ENCODE measurements around the gene CYGB.

The CYGB gene

DNA sequence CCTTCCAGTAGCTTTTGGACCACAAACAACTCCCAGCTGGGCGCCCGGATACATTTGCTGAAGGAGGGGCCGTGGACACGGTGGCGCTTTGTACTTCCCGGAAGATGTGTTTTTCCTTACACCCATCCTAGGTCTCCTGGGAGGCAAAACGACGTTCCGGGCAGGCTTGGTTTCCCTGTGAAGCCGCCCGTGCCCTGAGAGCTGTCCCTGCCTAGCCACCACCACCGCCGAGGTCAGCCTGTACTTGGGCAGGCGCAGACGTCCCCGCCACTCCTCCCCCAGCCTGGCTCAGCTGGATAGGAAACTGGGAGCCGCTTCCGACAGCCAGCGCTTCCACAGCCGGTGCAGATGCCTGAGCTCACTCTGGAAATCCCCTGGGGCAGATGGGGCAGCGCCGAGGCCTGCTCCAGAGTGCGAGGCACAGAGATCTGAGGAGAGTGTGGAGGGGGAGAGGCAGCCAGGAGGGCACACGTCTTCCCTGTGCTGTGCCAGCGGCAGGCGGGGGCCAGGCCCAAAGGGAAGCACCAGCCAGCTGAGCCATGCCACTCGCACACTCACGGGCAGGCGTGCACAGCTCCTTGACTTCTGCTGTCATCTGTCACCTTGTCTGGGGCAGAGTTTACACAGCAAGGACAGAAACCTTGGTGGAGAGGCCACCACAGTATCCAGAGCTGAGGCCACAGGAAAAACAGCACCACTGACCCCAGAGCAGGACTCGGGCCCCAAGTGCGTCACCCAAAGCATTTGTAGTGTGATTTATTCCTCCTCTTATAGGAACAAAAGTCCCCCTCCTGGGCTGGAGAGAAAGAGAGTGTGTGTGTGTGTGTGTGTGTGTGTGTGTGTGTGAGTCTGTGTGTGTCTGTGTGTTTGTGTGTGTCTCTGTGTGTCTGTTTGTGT is 39.3 kb downstream of the CYGB start:
- DNase-seq: no peak

DNA sequence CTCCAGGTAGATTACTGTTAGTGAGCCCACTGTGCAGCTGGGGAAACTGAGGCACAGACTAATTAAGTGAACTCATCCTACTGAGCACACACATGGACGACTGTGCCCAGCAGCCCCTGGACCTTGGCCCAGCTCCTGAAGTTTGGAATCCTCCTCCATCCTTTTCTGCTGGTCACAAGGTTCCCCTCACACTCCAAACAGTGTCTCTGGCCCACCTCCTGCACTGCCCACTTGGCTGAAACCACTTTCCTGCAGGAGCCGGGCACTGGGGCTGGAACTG is 39.9 kb downstream of the CYGB start:
- no peak for DNase-seq

DNA sequence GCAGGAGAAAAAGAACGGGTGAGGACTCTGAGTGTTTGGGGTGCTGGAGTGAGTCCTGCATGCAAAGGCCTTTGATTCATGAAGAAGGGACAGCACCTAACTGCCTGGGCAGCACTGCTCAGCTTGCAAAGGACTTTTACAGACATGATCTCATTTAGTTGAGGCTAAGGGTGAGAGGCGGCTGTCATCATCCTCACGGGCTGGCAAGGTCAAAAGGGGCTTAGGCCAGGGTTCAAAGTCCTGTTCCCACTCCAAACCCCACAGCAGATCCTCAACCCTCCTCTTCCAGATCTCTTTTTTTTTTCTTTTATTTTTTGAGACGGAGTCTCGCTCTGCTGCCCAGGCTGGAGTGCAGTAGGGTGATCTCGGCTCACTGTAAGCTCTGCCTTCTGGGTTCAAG is 41.0 kb downstream of the CYGB start:
- DNase-seq: no peak

DNA sequence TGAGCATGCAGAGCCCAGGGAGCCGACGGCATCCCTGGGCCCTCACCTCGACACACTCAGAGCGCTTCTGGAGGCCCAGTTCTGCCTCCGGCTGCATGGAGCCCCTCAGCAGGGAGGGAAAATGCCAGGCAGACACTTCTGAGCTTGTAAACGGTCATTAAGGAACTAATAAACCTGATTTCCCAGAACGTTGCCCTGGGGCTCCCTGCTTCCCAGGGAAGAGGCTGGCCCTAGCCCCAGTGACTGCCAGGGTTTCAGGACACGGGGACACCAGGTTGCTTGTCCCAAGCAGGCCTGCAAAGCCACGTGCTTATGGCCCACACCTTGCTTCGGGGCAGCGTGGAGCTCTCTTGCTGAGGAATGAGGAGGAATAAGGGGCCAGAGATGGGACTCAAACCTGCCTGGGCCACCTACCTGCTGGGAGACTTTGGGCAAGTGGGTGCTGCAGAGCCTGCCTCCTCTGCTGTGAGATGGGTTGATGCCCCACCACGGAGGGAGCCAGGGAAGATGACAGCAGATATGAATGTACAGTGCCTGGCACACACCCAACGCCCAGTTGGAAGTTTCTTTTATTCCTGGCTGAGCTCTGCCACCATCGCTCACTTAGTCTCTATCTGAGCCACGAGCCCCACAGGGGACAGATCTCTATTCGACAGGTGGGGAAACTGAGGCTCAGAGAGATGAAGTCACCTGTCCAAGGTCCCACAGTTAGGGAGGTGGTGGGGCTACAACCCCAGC is 41.7 kb downstream of the CYGB start:
- no peak for DNase-seq

DNA sequence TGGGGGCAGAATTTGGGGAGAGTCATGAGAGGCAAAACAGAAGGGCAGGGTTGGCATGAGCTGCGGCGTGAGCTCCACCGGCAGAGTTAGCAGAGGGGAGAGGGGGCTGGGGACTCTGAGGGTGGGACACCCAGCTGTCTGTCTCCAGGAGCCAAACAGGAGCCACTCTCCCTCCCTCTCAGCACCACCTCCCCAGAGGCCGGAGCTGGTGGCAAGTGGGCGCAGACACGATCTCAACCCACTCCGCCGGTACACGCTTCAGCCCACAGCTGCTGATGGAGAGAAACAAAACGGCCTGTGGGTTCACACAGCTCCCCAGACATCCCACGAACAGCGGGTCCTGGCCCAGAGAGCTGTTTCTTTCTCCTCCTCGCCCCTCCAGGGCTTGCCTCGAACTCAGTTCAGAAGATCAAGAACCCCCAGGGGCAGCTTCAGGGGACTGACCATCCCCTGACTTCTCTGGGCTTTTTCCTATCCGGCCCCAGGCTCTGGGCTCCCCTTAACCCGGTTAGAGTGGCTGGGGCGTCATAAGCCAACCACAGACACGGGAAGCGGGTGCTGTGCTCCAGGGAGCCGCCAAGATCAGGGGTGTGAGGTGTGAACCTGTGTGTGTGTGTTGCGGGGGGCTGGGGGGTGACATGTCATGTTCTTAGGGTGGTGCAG is 43.9 kb downstream of the CYGB start:
- DNase-seq: peak; percentile 45

DNA sequence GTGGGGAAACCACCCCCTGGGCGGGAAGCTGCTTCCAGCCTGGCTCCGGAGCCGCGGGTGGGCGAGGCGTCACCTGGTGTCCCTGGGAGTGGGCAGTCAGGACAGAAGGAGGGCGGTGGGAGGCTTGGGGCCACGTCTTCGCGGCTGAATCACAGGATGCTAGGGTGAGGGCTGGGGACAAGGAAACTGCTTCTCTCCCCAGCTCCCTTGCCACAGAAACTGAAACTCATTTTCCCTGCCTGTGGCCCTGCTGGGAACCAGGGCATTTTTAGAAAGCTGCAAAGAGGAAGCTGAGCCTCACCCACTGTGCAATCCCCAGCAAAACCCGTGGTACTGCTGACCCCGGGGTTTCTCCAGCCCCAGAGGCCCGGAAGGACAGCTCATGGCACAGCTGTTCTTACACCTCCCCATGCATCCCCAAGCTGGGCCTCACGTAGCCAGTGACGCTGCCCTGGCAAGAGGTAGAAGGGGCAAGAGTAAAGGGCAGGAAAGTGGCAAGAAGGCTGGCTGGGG is 44.5 kb downstream of the CYGB start:
- DNase-seq: peak; percentile 85

DNA sequence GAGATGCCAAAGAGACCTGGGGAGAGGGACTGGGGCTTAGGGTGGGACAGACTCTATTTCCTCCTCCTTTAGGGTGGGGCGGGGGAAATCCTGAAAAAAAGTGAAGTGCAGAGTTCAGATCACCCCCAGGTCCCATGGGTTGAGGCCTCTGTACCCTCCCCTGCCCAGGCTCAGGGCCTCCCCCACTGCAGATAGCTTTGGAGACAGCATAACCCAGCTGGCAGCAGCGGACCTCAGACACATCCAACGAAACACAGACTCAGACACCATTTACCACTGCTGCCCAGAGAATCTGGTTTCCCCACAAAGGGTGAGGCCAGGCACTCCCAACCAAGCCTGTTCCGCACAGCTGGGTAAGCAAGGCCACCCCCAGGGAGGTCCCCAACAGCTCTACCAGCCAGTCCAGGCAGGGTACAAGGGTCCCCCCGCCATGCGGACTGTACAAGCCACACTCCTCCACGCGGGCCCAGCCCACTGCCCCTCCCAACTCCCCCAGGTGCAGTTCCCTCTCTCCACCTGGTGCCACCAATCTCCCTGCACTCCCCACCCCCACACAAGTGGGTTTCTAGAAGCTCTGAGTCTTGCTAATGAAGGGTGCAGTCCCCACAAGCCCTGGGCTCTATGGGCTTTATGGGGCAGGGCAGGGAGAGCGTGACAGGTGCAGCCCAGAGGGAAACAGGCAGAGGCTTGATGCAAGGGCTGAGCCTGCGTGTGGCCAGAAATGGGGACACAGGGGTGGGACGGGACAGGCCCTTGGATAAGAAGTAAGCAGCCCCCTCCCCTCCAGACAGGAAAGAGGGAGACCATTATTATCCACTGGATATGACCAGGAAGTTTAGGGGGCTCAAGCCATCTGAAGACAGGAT is 45.2 kb downstream of the CYGB start:
- peak; percentile 63 for DNase-seq

DNA sequence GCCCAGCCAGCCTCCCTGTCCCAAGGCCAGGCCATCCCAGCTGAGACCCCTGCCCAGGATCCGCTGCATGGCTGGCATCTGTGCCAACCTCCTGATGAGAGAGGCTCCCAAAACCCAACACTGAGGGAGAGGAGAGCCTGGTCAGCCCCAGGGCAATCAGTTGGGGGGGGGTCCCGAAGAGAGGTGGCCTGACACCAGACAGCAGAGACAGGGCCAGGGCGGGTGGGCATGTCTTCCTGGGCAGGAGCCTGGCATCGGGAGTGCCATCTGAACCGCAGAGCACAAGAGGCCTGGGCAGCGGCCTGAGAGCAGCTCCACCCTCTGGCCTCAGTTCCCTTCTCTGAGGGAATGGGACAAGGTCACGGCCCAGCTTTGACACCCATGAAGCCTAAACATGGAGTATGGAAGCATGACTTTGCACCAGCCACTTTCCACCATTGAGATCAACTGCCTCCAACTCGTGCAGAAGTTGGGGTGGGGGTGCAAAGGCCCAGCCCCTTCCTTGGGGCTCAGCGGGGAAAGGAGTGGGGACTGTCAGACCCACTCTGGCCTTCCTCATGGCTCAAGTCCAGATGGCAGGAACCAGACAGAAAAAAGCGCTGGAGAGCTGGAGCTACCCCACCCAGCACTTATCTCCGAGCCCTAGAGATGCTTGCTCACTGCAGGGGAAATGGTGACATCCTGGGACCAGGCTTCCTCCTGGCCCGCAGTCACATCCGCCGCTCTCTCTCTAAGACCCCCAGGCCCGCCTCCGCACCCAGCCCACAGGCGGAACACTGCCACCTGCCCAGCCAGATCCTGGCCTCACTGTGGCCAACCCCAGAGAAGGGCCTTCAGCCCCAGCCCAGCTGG is 46.0 kb downstream of the CYGB start:
- DNase-seq: peak; percentile 50

DNA sequence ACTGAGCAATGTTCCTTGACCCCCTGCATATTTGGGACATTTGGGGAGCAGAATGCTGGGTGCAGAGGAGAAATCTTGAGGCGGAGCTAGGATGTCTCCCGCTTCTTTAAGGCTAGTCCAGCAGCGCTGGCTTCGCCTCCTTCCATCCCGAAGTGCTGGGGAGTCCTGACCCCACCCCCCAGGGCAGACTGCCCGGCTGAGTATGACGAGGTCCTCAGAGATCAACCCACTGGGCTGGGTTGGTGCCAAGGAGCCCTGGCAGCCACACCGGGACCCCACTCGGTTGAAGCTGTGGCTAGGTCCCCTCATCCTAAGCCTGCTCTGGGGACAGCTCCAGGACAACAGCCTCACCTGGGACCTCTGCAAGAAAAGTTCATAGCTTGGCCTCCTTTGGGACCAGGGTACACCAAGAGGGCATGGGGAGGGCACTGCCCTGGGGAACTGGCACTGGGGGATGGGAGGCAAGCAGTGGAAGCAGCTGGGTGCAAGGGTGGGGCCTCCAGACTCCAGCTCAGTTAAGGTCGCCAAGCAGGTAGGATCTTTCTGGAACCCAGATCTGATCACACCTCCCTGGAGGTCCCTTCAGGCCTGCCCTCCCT is 47.3 kb downstream of the CYGB start:
- DNase-seq: no peak

DNA sequence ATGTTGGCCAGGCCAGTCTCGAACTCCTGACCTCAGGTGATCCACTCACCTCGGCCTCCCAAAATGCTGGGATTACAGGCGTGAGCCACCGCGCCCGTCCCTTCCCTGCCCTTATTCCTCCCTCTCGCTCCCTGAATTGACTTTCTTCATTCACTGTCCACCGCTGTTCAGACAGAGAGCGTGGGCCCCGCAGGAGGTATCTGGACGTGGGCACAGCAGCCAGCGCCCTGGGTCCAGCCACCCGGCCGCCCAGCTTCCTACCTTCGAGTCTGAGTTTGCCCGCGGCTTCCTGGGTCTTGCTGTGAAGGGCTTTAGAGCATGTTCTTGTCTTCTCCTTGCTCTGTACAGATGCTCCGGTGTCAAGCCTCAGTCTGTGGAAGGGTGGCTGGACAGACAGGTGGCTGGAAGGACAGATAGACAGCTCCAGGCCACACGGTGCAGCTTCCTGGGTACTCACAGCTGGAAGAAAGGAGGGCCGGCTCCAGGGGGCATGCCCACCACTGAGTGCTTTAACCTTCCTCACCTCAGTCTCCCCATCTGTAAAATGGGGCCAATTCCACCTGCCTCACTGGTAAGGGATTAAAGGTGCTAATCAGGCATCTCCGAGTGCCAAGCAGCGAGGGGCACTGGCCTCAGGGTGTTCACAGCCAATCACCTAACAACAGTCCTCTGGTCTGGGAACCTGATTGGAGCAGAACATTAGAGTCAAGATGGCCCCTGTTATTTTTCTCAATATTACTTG is 49.9 kb downstream of the CYGB start:
- DNase-seq: no peak

DNA sequence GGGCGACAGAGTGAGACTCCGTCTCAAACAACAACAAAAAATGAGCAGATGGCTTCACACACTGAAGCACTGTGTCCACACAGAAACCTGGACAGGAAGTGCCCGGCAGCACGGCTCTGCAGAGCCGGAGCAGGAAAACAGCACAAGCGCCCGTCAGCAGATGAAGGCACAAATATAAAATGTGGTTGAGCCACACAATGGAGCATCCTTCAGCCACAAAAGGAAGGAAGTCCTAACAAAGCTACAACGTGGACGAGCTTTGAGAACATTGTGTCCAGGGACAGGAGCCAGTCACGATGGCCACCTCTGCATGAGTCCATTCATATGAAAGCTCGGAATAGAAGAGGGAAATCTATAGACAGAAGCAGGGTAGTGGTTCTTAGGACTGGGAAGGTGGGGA is 51.9 kb downstream of the CYGB start:
- no peak for DNase-seq

DNA sequence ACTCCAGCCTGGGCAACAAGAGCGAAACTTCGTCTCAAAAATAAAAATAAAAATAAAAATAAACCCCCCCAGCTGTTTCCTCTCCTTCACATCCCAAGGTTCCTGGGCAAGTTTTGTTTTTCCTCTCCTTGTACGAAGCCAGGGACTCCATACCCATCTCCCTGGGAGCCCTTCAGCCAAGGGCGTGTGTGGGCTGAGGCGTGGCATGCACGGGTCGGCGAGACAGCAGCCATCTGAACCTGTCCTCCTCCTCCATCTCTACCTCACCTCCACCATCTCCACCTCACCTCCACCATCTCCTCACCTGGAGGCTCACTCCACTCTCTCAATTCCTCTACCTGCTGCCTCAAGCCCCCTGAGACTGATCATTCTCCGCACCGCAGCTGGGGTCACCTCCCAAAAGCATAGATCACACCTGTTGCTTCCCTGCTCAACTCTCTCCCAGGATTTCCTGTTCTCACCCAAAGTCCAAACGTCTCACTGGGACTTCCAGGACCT is 53.2 kb downstream of the CYGB start:
- no peak for DNase-seq

DNA sequence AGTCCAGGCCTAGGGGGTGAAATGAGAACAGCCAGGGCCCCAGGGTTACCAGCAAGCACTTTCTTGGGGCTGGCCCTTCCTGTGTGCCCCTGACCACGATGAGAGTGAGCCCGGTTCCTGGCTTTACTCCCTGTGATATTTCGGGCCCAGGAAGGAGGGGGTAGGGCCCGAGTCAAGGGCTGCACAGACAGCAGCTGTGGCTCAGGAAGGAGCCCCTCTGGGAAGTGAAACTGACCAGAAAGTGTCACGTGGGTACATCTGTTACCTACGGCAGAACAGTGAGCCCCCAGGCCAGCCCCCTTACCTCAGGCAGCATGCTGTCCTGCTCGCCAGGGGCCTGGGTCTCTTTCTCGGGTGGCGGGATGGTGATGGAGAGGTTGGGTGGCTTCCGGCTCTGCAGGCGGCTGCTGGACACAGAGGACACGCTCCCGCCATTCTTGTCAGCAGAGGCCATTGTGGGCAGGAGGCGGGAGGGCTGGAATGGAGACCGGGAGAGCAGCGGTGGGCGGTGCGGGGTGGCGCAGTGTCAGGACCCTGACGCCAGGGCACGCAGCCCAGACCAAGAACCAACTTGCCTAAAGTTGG is 56.3 kb downstream of the CYGB start:
- peak; percentile 67 for DNase-seq

DNA sequence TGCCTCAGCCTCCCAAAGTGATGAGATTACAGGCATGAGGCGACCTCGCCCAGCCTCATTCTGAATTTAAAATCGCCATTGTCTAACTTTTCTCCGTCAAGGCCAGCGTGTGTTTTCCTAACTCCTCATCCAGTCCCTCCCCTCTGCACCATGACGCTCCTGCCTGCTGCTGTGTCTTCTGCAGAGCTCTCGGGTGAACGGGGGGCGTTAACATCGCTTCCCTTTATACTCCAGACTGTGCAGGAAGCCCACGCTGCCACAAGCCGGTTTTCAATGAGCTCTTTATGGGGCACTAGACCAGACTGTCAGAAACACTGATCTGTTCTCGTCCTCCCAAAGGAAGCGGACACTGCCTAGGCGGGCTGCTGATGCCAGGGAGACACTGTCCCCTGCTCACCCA is 56.9 kb downstream of the CYGB start:
- peak; percentile 30 for DNase-seq

DNA sequence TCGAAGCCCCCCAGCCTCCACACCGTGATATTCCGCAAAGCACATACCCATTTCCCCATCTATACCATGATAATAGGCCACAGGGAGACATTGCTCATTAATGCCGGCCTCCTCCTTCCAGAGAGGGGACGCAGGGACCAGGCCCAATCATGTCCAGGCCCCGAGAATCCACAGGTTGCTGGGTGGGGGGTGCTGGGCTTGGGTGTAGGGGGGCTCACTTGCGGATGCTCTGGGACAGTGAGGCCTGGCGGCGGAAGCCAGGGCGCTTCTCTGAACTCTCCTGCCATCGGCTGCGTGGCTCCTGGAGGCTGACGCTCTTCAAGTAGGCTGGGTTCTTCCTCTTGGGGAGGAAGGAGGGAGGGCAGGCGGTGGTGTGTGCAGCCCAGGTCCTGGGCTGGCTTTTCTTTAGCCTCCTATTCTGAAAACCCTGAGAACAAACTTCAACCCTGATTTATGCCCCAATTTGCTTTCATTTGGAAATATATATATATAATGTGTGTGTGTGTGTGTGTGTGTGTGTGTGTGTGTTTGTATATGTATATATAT is 57.9 kb downstream of the CYGB start:
- DNase-seq: no peak

DNA sequence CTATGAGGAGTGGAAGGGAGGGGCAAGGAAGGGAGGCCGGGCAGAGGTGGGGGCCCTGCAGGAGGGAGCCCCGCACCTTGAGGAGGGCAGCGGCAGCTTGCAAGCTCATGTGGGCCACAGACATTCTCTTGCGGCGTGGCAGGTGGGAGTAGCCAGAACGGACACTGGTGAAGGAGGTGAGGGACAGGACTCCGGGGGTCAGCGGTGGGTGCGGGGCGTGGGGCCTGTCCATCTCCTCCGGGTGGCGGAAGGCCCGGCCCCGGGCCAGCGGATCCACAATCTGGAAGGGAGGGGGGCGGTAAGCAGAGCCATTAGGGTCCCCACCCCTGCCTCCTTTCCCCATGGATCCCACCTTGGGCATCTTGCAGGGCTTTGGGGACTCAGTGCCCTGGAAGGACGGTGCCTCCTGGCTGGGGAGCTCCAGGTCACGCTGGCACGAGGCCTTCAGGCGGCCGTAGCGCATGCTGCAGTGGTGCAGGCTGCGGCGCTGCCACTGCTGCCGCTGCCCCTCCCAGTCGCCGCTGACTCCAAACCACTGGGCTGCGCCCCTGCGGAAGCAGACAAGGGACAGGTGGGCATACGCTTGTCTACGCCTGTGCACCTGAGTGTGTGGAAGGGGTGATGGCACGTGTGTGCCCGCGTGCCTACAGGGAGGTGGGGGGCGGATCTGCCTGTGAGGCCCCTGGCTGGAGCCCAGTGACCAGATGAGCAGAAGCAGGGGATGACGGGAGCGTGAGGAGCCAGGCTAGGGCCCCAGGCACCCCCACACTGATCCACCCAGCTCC is 58.6 kb downstream of the CYGB start:
- no peak for DNase-seq

DNA sequence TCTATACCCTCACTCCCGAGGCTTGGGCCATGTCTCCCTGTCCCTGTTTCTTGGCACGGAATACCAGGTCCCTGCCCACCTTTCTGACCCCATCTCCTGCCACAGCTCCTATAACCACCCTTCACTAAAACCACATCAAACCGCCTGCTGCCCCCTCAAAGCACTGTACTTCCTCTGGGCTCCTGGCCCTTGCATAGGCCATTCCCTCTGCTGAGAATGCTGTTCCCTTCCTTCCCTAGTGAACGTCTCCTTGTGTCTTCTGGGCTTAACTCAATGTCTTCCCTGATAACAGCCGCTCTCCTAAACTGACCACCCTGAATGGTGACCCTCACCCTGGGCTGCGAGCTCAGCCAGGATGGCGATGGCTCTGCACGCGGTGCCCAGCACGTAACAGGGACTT is 59.4 kb downstream of the CYGB start:
- no peak for DNase-seq

DNA sequence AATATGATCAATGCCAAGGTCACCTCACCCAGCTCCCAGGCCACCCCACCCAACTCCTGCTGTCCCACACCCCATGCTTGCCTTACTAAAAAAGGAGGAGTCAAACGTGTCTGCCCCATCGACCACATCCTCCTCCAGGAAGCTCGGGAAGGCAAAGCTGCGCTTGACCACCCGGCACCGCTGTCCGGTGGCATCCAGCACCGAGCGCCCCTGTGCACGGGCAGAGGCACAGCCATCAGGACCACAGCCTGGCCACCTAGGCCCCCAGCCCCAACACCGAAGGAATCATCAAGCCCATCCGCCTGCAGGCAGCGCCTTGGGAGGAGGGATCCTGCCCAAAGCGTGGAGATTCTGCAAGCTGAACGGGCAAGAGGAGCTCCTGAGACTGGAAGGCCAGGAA is 59.9 kb downstream of the CYGB start:
- DNase-seq: no peak
